Endothelial cell of umbilical vein (primary cell): ENCODE measurements around the gene ZBTB7C. TPM values are rescaled to one million over a fixed set of nuclear protein-coding genes. Genes with fewer than 3 reads are reported as not detected.

ENCODE experiments used
- BruUV-seq: library from RNA; stranded (reverse); fragments of 400-500 nt; replicated peaks from 2 replicates; lab custom pipeline; 2021; lab: Mats Ljungman, UMichigan
- CTCF ChIA-PET: fragments of 300-600, 350-600 bp; sonication (Branson Sonifier 250); formaldehyde crosslinking; loops from one replicate; lab custom pipeline; 2021; ENCODE audit warnings: antibody characterized with exemption, inconsistent platforms; lab: Charles Lee
- POLR2A ChIA-PET: fragments of 300-600, 350-600 bp; sonication (Branson Sonifier 250); formaldehyde crosslinking; loops from one replicate; lab custom pipeline; 2021; ENCODE audit warnings: antibody characterized with exemption, inconsistent platforms; lab: Charles Lee
- DNase-seq: peaks from one replicate; pipeline ENCODE4 v3.0.0-alpha.2; 2011; ENCODE audit warnings: low read depth, low spot score
- FAIRE-seq: peaks from 2 replicates; lab custom pipeline; 2011; peaks lifted over from hg19 to GRCh38; lab: Jason Lieb, UNC
- H2AFZ ChIP-seq: 2 replicates; pipeline ENCODE4 v1.6.0; 2012; ENCODE audit warnings: low read depth, low read length, control low read depth, inconsistent platforms
- H3K27ac ChIP-seq: 2 replicates; pipeline ENCODE4 v1.5.1; 2011; ENCODE audit warnings: low read depth, mild to moderate bottlenecking, control low read depth, low read length, moderate library complexity; ENCODE audit not compliant: insufficient read depth
- H3K27me3 ChIP-seq, 2 experiments: 2 replicates each; pipeline versions ENCODE4 v1.6.0 to v1.6.1; 2011; ENCODE audit warnings: low read length in 2 of 2, mixed read lengths in 1 of 2; ENCODE audit not compliant: control insufficient read depth in 2 of 2, insufficient read depth in 2 of 2
- H3K36me3 ChIP-seq, 2 experiments: 2 replicates in 1 of 2; 3 replicates in 1 of 2; pipeline ENCODE4 v1.5.1; 2011; ENCODE audit warnings: low read length in 2 of 2, mild to moderate bottlenecking in 1 of 2, moderate library complexity in 1 of 2; ENCODE audit not compliant: control insufficient read depth in 2 of 2, insufficient read depth in 2 of 2; ENCODE audit errors: extremely low read depth in 1 of 2
- H3K4me1 ChIP-seq: 3 replicates; pipeline ENCODE4 v1.5.1; 2011; ENCODE audit warnings: mild to moderate bottlenecking, low read length; ENCODE audit not compliant: control insufficient read depth, insufficient read depth; ENCODE audit errors: extremely low read depth
- H3K4me2 ChIP-seq: 2 replicates; pipeline ENCODE4 v1.6.1; 2011; ENCODE audit warnings: low read length, control low read depth, mixed read lengths; ENCODE audit not compliant: insufficient read depth
- H3K4me3 ChIP-seq, 3 experiments: fragments of 200-600 bp in 1 of 3; sonication (generic), shearing (Covaris generic) in 1 of 3; replicated peaks in 1 of 3; 2 replicates each; pipeline ENCODE4 v1.5.1; 2011 to 2016; ENCODE audit warnings: control low read depth in 3 of 3, low read length in 3 of 3, mild to moderate bottlenecking in 2 of 3, inconsistent platforms in 1 of 3, low read depth in 1 of 3, moderate library complexity in 1 of 3; ENCODE audit not compliant: insufficient read depth in 1 of 3
- H3K79me2 ChIP-seq: 2 replicates; pipeline ENCODE4 v1.6.0; 2012; ENCODE audit warnings: low read length, inconsistent platforms; ENCODE audit not compliant: control insufficient read depth, insufficient read depth
- H3K9ac ChIP-seq: replicated peaks from 2 replicates; pipeline ENCODE3; 2011; ENCODE audit warnings: low read length, control low read depth; ENCODE audit not compliant: insufficient read depth; ENCODE audit errors: extremely low read depth
- H3K9me1 ChIP-seq: replicated peaks from 3 replicates; pipeline ENCODE4 v1.6.0; 2011; ENCODE audit warnings: mild to moderate bottlenecking, low read length; ENCODE audit not compliant: control insufficient read depth, insufficient read depth; ENCODE audit errors: extremely low read depth
- H3K9me3 ChIP-seq: replicated peaks from 2 replicates; pipeline ENCODE4 v1.5.1; 2012; ENCODE audit warnings: low read length, inconsistent platforms; ENCODE audit not compliant: control insufficient read depth, insufficient read depth
- H4K20me1 ChIP-seq: replicated peaks from 2 replicates; pipeline ENCODE3; 2011; ENCODE audit warnings: mild to moderate bottlenecking, low read length; ENCODE audit not compliant: control insufficient read depth, insufficient read depth; ENCODE audit errors: extremely low read depth
- EZH2 ChIP-seq: IDR thresholded peaks from 2 replicates; pipeline ENCODE4 v1.6.1; 2012; ENCODE audit warnings: borderline replicate concordance, low read depth, mild to moderate bottlenecking, moderate library complexity, low read length, inconsistent platforms; ENCODE audit not compliant: severe bottlenecking
- FOS ChIP-seq: IDR thresholded peaks from 2 replicates; pipeline ENCODE4 v1.6.1; 2011; ENCODE audit warnings: mild to moderate bottlenecking, low read length, moderate library complexity, borderline replicate concordance; ENCODE audit not compliant: insufficient read depth
- GATA2 ChIP-seq: IDR thresholded peaks from 2 replicates; pipeline ENCODE4 v1.7.0; 2011; ENCODE audit warnings: low read depth, mild to moderate bottlenecking, moderate library complexity, mixed read lengths, low read length; ENCODE audit not compliant: insufficient read length, insufficient read depth
- JUN ChIP-seq: IDR thresholded peaks from 2 replicates; pipeline ENCODE4 v1.6.1; 2011; ENCODE audit warnings: borderline replicate concordance, low read depth; ENCODE audit not compliant: insufficient read length, insufficient read depth
- MAX ChIP-seq: IDR thresholded peaks from 2 replicates; pipeline ENCODE4 v1.6.1; 2011; ENCODE audit not compliant: insufficient read depth, insufficient read length
- MYC ChIP-seq: IDR thresholded peaks from one replicate; pipeline ENCODE4 v1.6.1; 2011; ENCODE audit warnings: mild to moderate bottlenecking, low read depth, low read length
- POLR2A ChIP-seq: IDR thresholded peaks from 2 replicates; pipeline ENCODE4 v1.6.1; 2012; ENCODE audit warnings: low read depth, mild to moderate bottlenecking, control low read depth, low read length
- POLR2AphosphoS5 ChIP-seq: IDR thresholded peaks from 2 replicates; pipeline ENCODE4 v1.6.1; 2012; ENCODE audit warnings: low read depth, mild to moderate bottlenecking, control low read depth, low read length, moderate library complexity; ENCODE audit not compliant: insufficient read depth
- dilution Hi-C: fragments of 300-500 bp; cut with MboI; formaldehyde crosslinking; loops from one replicate; pipeline ENCODE4 v1.15.0; 2019; ENCODE audit warnings: low sequenced_read_pairs; ENCODE audit not compliant: extremely low pct_ligation_motif_present
- intact Hi-C: fragments of 100-400 bp; cut with micrococcal nuclease; formaldehyde crosslinking; loops from one replicate; pipeline ENCODE4 v1.10.0; 2022
- polyA plus RNA-seq, 4 experiments: library from polyadenylated mRNA; depleted of rRNA in 3 of 4; stranded (reverse) in 3 of 4; unstranded in 1 of 4; fragments of >200 nt; gene quantifications; 2 replicates each; pipeline versions ENCODE4 v1.2.1 to v1.2.3, GENCODE V29; 2011 to 2012; ENCODE audit warnings: missing spikeins in 1 of 4
- total RNA-seq: library from RNA; stranded (reverse); gene quantifications from 2 replicates; pipeline ENCODE4 v1.2.3, GENCODE V29; 2021
- TF ChIP-seq, protein P1 (sequence below), 2 donors: IDR thresholded peaks; 1 replicate in 1 of 2; 2 replicates in 1 of 2; pipeline ENCODE4 v1.5.1; 2011; ENCODE audit warnings: low read length in 2 of 2, mild to moderate bottlenecking in 2 of 2, moderate library complexity in 2 of 2, control low read depth in 1 of 2, inconsistent platforms in 1 of 2, low read depth in 1 of 2; ENCODE audit not compliant: insufficient read depth in 1 of 2; ENCODE audit errors: extremely low read depth in 1 of 2

ZBTB7C gene
- total and polyA plus RNA-seq, 2 donors (not counting 3 experiments of a cell fraction or from before 2014, with no cell fraction given): not detected

DNA sequence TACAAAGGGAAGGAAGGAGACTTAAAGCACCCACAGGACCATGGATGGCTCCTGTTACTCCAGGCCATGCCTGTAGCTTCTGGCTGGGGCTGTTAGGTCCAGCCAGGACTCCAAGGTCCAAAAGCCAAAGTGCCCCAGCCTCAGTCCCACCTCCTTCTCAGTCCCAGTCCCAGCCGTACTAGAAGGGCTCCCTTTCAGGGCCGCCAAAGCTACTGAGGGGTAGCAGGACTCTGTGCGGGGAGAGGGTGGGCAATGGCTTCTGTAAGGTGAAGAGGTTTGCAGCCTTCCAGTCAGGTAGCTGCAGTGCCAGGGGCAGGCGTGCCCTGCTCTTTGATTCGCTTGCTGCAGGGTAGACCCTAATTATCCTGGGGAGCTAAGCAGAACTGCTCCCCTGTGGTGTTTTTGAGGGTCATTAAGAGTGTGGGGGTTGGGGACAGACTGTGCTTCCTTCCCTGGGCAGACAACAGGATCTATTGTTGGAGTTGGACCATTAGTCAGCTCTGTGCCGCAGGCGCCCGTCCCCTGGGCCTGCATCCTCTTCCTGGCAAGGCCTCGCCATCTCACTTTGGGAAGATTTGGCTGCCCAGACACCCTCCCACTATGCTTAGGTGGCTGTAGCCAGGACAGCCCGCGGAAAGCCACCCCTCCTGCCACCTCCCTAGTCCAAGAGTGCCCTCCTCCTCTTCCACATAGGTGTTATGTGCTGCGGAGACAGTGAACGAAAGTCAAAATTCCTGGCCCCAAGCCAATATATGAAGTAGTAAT is 118.8 kb downstream of the ZBTB7C start:
- no peak for FAIRE-seq

More for the DNA sequence above, 118.8 kb downstream of the ZBTB7C start:
- dilution Hi-C loops (no loop called here), intact Hi-C loops (no loop called here)
- ChIA-PET CTCF (interaction anchor here (1.1 kb wide), 1 partner anchor 12 kb away, joined by 3 read pairs; no protein-coding TSS in a partner anchor), POLR2A (no interaction called here)
- H3K79me2 ChIP-seq: no peaks in the 10 kb centered on the region
- H3K27ac ChIP-seq: no peak overlapping the region
- H4K20me1 ChIP-seq: no peaks in the 10 kb centered on the region
- no peaks in the 10 kb centered on the region for H3K27me3 ChIP-seq
- no peaks in the 10 kb centered on the region for H3K4me1 ChIP-seq
- no peak overlapping the region for H3K4me2 ChIP-seq
- no peaks in the 10 kb centered on the region for H3K9me3 ChIP-seq
- DNase-seq: no peak
- no peaks in the 10 kb centered on the region for H3K9me1 ChIP-seq
- no peak overlapping the region for H3K4me3 ChIP-seq
- TF ChIP-seq FOS: no peak
- no peak for TF ChIP-seq MYC
- TF ChIP-seq, protein P1, sequence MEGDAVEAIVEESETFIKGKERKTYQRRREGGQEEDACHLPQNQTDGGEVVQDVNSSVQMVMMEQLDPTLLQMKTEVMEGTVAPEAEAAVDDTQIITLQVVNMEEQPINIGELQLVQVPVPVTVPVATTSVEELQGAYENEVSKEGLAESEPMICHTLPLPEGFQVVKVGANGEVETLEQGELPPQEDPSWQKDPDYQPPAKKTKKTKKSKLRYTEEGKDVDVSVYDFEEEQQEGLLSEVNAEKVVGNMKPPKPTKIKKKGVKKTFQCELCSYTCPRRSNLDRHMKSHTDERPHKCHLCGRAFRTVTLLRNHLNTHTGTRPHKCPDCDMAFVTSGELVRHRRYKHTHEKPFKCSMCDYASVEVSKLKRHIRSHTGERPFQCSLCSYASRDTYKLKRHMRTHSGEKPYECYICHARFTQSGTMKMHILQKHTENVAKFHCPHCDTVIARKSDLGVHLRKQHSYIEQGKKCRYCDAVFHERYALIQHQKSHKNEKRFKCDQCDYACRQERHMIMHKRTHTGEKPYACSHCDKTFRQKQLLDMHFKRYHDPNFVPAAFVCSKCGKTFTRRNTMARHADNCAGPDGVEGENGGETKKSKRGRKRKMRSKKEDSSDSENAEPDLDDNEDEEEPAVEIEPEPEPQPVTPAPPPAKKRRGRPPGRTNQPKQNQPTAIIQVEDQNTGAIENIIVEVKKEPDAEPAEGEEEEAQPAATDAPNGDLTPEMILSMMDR (IDR thresholded peaks at IDR 0.05; ENCODE audit: extremely low read depth in 1 of 2, insufficient read depth in 1 of 2, low read depth in 1 of 2, low read length in 2 of 2): no peak
- TF ChIP-seq POLR2A: no peak
- no peak for TF ChIP-seq EZH2
- no peak for TF ChIP-seq POLR2AphosphoS5
- no peak for TF ChIP-seq GATA2
- no peak for TF ChIP-seq MAX
- no peak for TF ChIP-seq JUN
- no peaks in the 10 kb centered on the region for H3K36me3 ChIP-seq
- BruUV-seq: no TSS peak
- H3K9ac ChIP-seq: no peak overlapping the region
- no peak overlapping the region for H2AFZ ChIP-seq
